Endothelial cell of umbilical vein (primary cell): ENCODE data around the gene WWC1.

Source experiments
- CTCF ChIP-seq, 2 donors: IDR thresholded peaks; 1 replicate in 1 of 2; 2 replicates in 1 of 2; pipeline ENCODE4 v1.5.1; 2011; ENCODE audit warnings: low read length in 2 of 2, mild to moderate bottlenecking in 2 of 2, moderate library complexity in 2 of 2, control low read depth in 1 of 2, inconsistent platforms in 1 of 2, low read depth in 1 of 2; ENCODE audit not compliant: insufficient read depth in 1 of 2; ENCODE audit errors: extremely low read depth in 1 of 2
- EZH2 ChIP-seq: IDR thresholded peaks from 2 replicates; pipeline ENCODE4 v1.6.1; 2012; ENCODE audit warnings: borderline replicate concordance, low read depth, mild to moderate bottlenecking, moderate library complexity, low read length, inconsistent platforms; ENCODE audit not compliant: severe bottlenecking
- JUN ChIP-seq: IDR thresholded peaks from 2 replicates; pipeline ENCODE4 v1.6.1; 2011; ENCODE audit warnings: borderline replicate concordance, low read depth; ENCODE audit not compliant: insufficient read length, insufficient read depth
- POLR2A ChIP-seq: IDR thresholded peaks from 2 replicates; pipeline ENCODE4 v1.6.1; 2012; ENCODE audit warnings: low read depth, mild to moderate bottlenecking, control low read depth, low read length
- POLR2AphosphoS5 ChIP-seq: IDR thresholded peaks from 2 replicates; pipeline ENCODE4 v1.6.1; 2012; ENCODE audit warnings: low read depth, mild to moderate bottlenecking, control low read depth, low read length, moderate library complexity; ENCODE audit not compliant: insufficient read depth
- TF ChIP-seq, protein P1 (sequence below): IDR thresholded peaks from 2 replicates; pipeline ENCODE4 v1.6.1; 2011; ENCODE audit not compliant: insufficient read depth, insufficient read length

GRCh38 chr5:168249923-168250322, 41.5 kb upstream of the WWC1 start:
- TF ChIP-seq, protein P1, sequence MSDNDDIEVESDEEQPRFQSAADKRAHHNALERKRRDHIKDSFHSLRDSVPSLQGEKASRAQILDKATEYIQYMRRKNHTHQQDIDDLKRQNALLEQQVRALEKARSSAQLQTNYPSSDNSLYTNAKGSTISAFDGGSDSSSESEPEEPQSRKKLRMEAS = no peak
- TF ChIP-seq CTCF (IDR thresholded peaks at IDR 0.05; ENCODE audit: extremely low read depth in 1 of 2, insufficient read depth in 1 of 2, low read depth in 1 of 2, low read length in 2 of 2) = no peak
- no peak for TF ChIP-seq POLR2A
- TF ChIP-seq EZH2 = no peak
- TF ChIP-seq POLR2AphosphoS5 = no peak
- TF ChIP-seq JUN = no peak
